DOHH2 (cell line): ENCODE data around the gene UBE2G1.

Source experiments
- EZH2phosphoT487 ChIP-seq: fragments of 200-600 bp; sonication (generic); IDR thresholded peaks from 2 replicates; pipeline ENCODE4 v1.6.1; 2017; ENCODE audit warnings: borderline replicate concordance, mild to moderate bottlenecking, antibody characterized with exemption, low read length, moderate library complexity, mixed read lengths
- TF ChIP-seq, protein P1 (sequence below): fragments of 200-600 bp; sonication (generic); IDR thresholded peaks from one replicate; pipeline ENCODE4 v1.5.1; 2014; ENCODE audit warnings: antibody characterized with exemption, mild to moderate bottlenecking, low read depth, low read length; ENCODE audit not compliant: poor library complexity, severe bottlenecking

DNA sequence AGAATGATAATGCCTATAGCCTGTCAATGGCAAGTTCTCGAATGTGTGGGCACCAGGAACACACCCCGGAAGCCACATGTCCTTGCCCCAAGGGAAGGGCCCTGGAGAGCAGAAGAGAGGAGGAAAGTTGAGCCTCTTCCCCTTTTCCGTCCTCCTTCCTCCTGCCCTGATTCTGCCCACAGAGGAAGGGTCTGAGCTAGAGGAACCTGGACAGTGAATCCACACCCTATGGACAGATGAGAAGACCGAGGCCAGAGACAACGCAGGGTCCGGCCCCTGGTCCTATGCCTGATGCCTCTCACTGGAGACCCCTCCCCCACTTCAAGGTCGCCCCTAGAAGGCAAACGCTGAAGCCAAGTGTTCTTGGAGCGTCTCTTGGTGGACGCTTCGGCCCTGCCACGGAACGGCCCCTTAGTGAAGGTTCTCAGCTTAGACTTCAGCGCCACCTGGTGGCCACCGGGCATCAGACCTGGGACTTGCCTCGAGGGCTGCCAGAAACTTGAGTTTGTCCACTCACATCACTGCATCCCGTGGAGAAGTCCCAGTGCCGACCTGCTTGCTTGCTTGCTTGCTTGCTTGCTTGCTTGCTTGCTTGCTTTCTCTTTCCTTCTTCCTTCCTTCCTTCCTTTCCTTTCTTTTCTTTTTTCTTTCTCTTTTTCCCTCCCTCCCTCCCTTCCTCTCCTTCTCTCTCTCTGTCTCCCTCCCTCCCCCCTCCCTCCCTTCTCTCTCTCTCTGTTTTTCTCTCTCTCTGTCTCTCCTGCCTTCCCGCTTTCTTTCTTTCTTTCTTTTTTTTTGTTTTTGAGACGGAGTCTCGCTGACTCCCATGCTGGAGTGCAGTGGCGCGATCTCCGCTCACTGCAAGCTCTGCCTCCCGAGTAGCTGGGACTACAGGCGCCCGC lies 46.7 kb upstream of the UBE2G1 start:
- TF ChIP-seq EZH2phosphoT487, result no peak
- TF ChIP-seq, protein P1, sequence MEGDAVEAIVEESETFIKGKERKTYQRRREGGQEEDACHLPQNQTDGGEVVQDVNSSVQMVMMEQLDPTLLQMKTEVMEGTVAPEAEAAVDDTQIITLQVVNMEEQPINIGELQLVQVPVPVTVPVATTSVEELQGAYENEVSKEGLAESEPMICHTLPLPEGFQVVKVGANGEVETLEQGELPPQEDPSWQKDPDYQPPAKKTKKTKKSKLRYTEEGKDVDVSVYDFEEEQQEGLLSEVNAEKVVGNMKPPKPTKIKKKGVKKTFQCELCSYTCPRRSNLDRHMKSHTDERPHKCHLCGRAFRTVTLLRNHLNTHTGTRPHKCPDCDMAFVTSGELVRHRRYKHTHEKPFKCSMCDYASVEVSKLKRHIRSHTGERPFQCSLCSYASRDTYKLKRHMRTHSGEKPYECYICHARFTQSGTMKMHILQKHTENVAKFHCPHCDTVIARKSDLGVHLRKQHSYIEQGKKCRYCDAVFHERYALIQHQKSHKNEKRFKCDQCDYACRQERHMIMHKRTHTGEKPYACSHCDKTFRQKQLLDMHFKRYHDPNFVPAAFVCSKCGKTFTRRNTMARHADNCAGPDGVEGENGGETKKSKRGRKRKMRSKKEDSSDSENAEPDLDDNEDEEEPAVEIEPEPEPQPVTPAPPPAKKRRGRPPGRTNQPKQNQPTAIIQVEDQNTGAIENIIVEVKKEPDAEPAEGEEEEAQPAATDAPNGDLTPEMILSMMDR, result peak; percentile 88
